HUES64 (cell line): ENCODE results near the gene CHD2.

Experiments used
- H3K27ac ChIP-seq: 2 replicates; pipeline ENCODE4 v1.7.0; 2013; ENCODE audit warnings: low read depth, low read length, inconsistent platforms
- H3K27me3 ChIP-seq: 2 replicates; pipeline ENCODE4 v1.6.1; 2013; ENCODE audit warnings: mild to moderate bottlenecking, low read length; ENCODE audit not compliant: insufficient read depth
- H3K36me3 ChIP-seq: 2 replicates; pipeline ENCODE4 v1.6.1; 2013; ENCODE audit warnings: mild to moderate bottlenecking, low read length; ENCODE audit not compliant: insufficient read depth
- H3K4me1 ChIP-seq: 2 replicates; pipeline ENCODE4 v1.6.1; 2013; ENCODE audit warnings: mild to moderate bottlenecking, low read length, moderate library complexity; ENCODE audit not compliant: insufficient read depth
- H3K4me3 ChIP-seq: 2 replicates; pipeline ENCODE4 v1.5.1; 2013; ENCODE audit warnings: mild to moderate bottlenecking, low read length, moderate library complexity
- H3K9ac ChIP-seq: 2 replicates; pipeline ENCODE4 v1.6.1; 2013; ENCODE audit warnings: mild to moderate bottlenecking, low read depth, low read length
- H3K9me3 ChIP-seq: 2 replicates; pipeline ENCODE4 v1.6.1; 2013; ENCODE audit warnings: low read depth, low read length; ENCODE audit not compliant: insufficient read depth
- WGBS: fragments of 150-250, 120-280 bp; methylation state at CpG from one replicate; pipeline ENCODE4 v1.1.7; 2013; ENCODE audit warnings: missing lambda C conversion rate; 5-methylcytosine and 5-hydroxymethylcytosine counted together

CHD2 gene

GRCh38 chr15:92921215-92922131 lies 21.3 kb downstream of the CHD2 start:
- Histone ChIP-seq H3K4me3 (no peak overlapping the region), H3K9me3 (no peaks in the 10 kb centered on the region), H3K27ac (peak overlapping the region; percentile 11; the same call in 1 of the 2 replicates), H3K36me3 (peaks cover 58% of the 10 kb centered on the region), H3K4me1 (peaks cover 44% of the 10 kb centered on the region), H3K9ac (no peak overlapping the region), H3K27me3 (no peaks in the 10 kb centered on the region)
- WGBS, result 96% methylated on average over 4 of the region's 4 CpGs

DNA sequence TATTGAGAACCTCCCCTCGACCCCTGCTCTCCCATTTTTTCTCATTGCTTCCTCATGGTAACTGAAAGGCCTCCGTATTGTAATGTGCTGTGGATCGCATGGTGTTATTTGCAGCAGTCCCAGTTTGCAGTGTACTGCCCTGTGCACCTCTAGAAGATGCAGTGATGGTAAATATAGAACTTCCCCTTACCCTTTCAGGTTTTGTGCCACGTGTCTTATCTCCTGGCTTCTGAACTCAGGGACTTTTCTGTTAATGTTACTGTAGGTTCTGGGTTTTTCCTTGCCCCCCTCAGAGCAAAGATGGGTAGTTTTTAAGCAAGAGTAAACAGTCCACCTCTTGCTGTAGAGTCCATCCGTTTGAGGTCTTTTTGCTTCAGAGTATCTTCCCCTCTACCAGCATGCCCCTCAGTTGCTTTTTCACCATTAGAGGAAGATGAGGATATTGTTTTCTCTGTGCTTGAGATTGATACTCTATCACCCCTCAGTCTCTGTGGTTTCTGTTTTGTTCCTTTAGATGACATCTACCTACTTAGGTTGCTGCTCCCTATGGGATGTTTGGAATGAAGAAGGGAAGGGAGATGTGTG lies 22.4 kb downstream of the CHD2 start:
- Histone ChIP-seq H3K27ac (no peak overlapping the region; the same call in 1 of the 2 replicates), H3K9me3 (no peaks in the 10 kb centered on the region), H3K9ac (no peak overlapping the region), H3K36me3 (peaks cover 69% of the 10 kb centered on the region), H3K27me3 (no peaks in the 10 kb centered on the region), H3K4me3 (no peak overlapping the region), H3K4me1 (peaks cover 44% of the 10 kb centered on the region)
- 87% methylated on average over 5 of the region's 5 CpGs for WGBS

DNA sequence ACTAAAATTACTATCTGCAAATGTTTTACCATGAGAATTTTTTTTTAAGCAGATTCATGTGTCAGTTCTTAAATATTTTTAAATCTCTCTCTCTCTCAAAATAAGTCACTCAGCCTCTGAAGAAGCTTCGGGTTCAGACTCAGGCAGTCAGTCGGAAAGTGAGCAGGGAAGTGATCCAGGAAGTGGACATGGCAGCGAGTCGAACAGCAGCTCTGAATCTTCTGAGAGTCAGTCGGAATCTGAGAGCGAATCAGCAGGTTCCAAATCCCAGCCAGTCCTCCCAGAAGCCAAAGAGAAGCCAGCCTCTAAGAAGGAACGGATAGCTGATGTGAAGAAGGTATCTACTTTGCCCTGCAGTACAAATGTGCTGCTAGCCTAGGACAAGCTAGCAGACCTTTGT lies 24.1 kb downstream of the CHD2 start:
- Histone ChIP-seq H3K27ac (no peak overlapping the region), H3K36me3 (peaks cover 86% of the 10 kb centered on the region), H3K9ac (no peak overlapping the region), H3K27me3 (no peaks in the 10 kb centered on the region), H3K4me3 (no peak overlapping the region), H3K9me3 (no peaks in the 10 kb centered on the region), H3K4me1 (peaks cover 36% of the 10 kb centered on the region)
- 96% methylated on average over 7 of the region's 7 CpGs for WGBS

DNA sequence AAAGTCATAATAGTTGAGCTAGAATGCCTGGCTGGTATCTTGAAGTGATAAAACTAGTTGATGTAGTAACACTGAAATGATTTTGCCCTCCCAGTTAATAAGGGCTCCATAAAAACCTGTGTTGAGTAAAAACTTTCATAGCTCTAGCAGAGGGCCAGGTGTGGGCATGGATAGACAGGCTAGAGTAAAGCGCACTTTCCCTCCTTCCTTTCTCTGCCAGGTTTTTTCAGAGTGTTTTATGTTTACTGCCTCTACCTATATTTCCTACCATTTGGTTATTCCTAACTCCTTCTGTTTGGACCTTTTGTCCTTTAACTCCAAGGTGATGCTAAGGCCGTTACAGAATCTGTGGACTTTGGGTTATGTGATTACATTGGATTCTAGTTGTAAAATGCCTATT lies 25.3 kb downstream of the CHD2 start:
- Histone ChIP-seq H3K9ac (no peak overlapping the region), H3K4me1 (peaks cover 26% of the 10 kb centered on the region)
- WGBS, result 94% methylated on average over 2 of the region's 2 CpGs

GRCh38 chr15:92928225-92928750 lies 28.2 kb downstream of the CHD2 start:
- no peak overlapping the region for H3K4me3 ChIP-seq
- no peaks in the 10 kb centered on the region for H3K27me3 ChIP-seq
- no peak overlapping the region for H3K9ac ChIP-seq
- H3K4me1 ChIP-seq, result no peaks in the 10 kb centered on the region
- H3K9me3 ChIP-seq, result no peaks in the 10 kb centered on the region
- H3K27ac ChIP-seq, result no peak overlapping the region
- WGBS, result 83% methylated on average over 3 of the region's 3 CpGs
- peaks cover 95% of the 10 kb centered on the region for H3K36me3 ChIP-seq

More for the DNA sequence above, 25.3 kb downstream of the CHD2 start:
- H3K36me3 ChIP-seq, result peaks cover 91% of the 10 kb centered on the region
- no peak overlapping the region for H3K4me3 ChIP-seq
- H3K27ac ChIP-seq, result no peak overlapping the region
- H3K27me3 ChIP-seq, result no peaks in the 10 kb centered on the region
- H3K9me3 ChIP-seq, result no peaks in the 10 kb centered on the region

- WGBS, result 93% methylated on average over 6 of the region's 6 CpGs
- Histone ChIP-seq H3K36me3 (peaks cover 98% of the 10 kb centered on the region), H3K4me1 (no peaks in the 10 kb centered on the region), H3K9me3 (no peaks in the 10 kb centered on the region), H3K9ac (no peak overlapping the region), H3K4me3 (no peak overlapping the region), H3K27me3 (no peaks in the 10 kb centered on the region), H3K27ac (no peak overlapping the region)
Measured at GRCh38 chr15:92929002-92929401, 28.9 kb downstream of the CHD2 start.

GRCh38 chr15:92930054-92930621 lies 30.0 kb downstream of the CHD2 start:
- H3K27ac ChIP-seq, result no peak overlapping the region
- no peaks in the 10 kb centered on the region for H3K9me3 ChIP-seq
- peaks cover 96% of the 10 kb centered on the region for H3K36me3 ChIP-seq
- no peak overlapping the region for H3K9ac ChIP-seq
- WGBS, result 64% methylated on average over 3 of the region's 3 CpGs
- H3K4me3 ChIP-seq, result no peak overlapping the region
- H3K4me1 ChIP-seq, result no peaks in the 10 kb centered on the region
- H3K27me3 ChIP-seq, result no peaks in the 10 kb centered on the region

GRCh38 chr15:92930776-92931175 lies 30.7 kb downstream of the CHD2 start:
- H3K9me3 ChIP-seq, result no peaks in the 10 kb centered on the region
- H3K4me1 ChIP-seq, result no peaks in the 10 kb centered on the region
- peaks cover 96% of the 10 kb centered on the region for H3K36me3 ChIP-seq
- no peak overlapping the region for H3K27ac ChIP-seq
- no peak overlapping the region for H3K4me3 ChIP-seq
- no peak overlapping the region for H3K9ac ChIP-seq
- 69% methylated on average over 1 of the region's 1 CpG for WGBS
- H3K27me3 ChIP-seq, result no peaks in the 10 kb centered on the region

- Histone ChIP-seq H3K36me3 (peaks cover 96% of the 10 kb centered on the region), H3K27ac (no peak overlapping the region)
- 92% methylated on average over 8 of the region's 8 CpGs for WGBS
Measured at GRCh38 chr15:92932946-92933649, 33.0 kb downstream of the CHD2 start.

GRCh38 chr15:92933831-92934230 lies 33.7 kb downstream of the CHD2 start:
- Histone ChIP-seq H3K27ac (no peak overlapping the region), H3K9me3 (no peaks in the 10 kb centered on the region), H3K27me3 (no peaks in the 10 kb centered on the region), H3K4me3 (no peak overlapping the region), H3K36me3 (peaks cover 96% of the 10 kb centered on the region), H3K9ac (no peak overlapping the region), H3K4me1 (no peaks in the 10 kb centered on the region)
- WGBS, result 91% methylated on average over 1 of the region's 1 CpG

More at GRCh38 chr15:92932946-92933649, 33.0 kb downstream of the CHD2 start:
- H3K9me3 ChIP-seq, result no peaks in the 10 kb centered on the region
- no peak overlapping the region for H3K4me3 ChIP-seq
- no peaks in the 10 kb centered on the region for H3K4me1 ChIP-seq
- no peak overlapping the region for H3K9ac ChIP-seq
- no peaks in the 10 kb centered on the region for H3K27me3 ChIP-seq
